Smooth muscle cell of the brain vasculature (primary cell): Measurements from ENCODE around the gene ZDHHC21.

ENCODE experiments used
- DNase-seq: peaks from one replicate; pipeline ENCODE4 v3.0.0-alpha.2; 2012; ENCODE audit warnings: low read depth, low spot score

Gene ZDHHC21

DNA sequence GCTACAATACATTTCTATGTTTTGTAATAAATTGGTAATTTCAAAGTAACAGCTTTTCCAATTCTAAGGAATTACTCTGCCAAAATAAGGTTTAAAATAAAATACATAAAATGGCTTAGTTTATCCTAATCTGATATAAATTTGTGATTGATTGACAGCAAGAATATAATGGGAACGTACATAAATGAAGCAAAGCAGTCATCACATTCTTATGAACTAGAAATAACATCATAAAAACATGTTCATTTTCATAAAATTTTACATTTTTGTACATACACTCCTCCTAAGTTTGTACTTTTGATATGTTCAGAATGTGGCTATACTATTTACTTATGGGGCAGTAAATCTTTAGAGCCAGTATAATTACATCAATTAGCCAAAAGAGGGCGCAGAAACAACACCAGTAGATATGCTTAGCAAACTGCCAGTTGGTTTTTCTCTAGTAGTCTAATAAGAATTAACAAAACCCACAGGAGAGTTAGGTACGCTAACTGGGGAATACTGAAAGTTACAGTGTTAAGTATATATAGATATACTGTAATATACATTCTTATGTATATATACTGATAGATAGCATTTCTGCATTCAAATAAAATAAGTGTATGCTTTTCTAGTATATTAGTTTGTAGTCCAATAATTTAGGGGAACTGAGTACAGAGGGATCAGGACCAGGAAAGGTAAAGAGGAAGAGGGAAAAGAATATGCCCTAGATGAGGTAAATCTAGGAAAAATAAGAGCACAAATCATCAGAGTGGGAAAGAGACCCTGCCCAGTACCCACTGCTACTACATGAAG is 76.8 kb downstream of the ZDHHC21 start:
- peak; percentile 24 for DNase-seq

DNA sequence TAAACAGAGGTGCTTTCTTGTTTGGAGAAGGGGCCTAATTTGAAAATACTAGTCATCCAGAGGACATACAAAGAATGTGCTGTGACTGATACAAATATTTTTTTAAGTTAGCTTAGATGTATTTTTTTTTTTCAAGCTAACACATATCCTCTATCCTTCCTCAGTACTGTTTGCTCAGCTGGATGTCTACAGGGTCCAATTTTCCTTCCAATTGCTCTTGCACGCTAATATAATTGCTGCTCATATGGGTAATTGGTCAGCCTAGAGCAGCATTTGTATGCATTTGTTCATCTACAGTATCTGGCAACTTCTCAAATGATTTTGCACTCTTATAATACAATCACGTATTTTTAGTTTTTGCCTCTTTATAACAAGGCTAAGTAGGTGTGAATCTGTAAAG is 84.7 kb downstream of the ZDHHC21 start:
- peak; percentile 9 for DNase-seq

DNA sequence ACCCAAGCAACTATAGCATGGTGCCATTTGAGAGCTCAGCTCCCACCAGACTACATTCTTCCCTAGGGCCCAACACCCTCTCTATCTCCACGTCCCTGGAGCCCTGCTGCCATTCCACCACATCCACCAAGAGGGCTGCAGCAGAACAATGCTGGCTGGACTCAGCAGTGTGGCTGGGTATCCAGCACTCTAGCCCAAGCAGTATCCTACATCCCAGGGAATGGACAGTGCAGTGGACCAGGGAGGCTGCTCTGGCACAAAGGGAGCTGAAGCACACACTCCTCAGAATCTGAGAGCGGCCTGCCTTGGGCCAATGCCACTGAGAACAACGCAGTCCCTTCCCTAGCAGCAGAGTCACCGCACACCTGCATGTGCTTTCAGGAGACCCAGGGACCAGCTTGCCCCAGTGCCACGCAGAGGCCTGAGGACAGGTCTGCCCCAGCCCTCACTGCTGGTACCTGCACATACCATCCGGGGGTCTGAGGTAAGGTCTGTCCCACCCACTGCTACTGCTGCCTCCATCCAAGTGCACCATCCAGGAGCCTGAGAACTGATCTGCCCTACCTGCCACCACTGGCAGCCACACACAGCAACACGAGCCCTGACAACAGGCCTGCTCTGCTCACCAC is 95.9 kb downstream of the ZDHHC21 start:
- no peak for DNase-seq

DNA sequence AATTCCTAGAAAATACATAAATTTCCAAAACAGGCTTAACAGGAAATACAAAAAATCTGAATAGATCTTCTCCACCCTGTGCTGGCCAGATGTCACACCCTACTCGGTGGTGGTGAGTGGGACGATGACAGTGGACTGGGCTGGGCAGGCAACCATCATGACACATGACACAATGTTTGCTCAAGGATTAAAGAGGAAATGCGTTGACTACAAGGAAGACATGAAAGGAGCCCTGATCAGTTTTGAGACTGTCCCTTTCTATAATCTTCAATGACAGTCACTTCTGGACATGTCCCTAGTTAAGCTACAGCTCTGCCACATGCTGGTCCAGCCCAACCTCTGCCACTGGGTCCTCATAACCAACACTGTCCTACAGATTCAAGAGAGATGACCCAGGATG is 99.8 kb downstream of the ZDHHC21 start:
- no peak for DNase-seq

DNA sequence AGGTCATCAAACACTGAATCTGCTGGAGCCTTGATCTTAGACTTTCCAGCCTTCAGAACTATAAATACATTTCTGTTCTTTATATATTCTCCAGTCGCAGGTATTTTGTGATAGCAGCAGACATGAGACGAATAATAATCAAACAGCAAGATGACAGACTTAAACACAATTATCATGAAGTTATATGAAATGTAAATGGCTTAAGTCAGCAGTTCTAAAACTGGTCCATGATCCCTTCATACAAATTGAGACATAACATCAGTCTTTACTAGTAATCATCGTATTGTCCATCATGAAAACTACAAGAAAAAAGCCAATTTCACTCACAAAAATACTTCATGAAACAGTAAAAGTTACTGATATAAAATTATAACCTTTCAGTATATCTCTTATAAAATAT is 101.8 kb downstream of the ZDHHC21 start:
- no peak for DNase-seq

DNA sequence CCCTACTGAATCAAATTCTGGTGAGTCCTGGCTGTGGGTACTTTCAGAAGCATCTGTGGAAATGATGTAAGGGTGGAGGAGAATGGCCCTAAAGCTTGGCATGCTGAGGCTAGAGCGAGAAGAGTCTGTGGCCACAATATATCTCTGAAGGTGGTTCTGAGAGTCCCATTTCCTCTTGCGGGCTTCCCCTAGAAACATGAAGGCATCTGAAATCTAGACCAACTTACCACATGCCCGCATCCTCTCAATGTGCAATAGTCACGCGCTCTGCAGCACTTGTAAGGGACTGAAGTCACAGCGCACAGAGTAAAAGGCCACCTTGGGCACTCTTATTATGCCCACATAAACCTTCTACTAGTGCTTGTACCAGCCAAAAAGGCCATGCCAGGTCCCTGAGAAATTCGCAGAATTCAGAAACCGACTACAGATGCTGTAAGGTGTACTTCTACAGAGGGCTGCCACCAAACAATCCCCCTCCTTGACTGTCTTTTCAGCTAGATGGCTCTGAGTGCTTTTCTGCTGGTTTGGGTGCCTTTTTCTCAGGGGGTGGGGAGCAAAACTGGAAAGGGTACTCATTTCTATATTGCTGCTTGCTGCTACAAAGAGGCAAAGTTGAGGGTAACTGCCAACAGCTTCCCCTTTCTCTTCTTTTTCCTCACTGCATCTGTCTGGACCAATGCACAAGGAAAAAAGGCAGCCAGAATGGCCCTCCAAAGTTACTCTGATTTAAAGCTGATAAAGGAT is 107.3 kb downstream of the ZDHHC21 start:
- DNase-seq: no peak

DNA sequence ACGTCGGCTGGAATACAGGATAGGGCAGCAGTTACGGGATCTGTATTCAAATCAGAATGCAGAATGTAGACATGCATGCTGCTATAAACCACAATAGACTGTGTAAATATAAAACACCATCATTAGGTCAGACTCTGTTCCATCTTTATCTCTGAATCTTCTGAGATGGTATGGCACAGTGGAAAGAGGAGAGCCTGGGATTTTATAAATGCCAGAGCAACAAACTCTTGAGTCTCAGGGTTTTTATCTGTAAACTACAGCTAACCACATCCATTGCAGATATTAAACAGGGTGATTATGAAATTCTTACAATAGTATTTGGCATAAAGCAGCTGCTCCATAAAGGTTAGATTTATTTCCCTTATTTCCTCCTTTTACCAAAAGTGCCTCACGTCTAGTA is 108.7 kb downstream of the ZDHHC21 start:
- no peak for DNase-seq

DNA sequence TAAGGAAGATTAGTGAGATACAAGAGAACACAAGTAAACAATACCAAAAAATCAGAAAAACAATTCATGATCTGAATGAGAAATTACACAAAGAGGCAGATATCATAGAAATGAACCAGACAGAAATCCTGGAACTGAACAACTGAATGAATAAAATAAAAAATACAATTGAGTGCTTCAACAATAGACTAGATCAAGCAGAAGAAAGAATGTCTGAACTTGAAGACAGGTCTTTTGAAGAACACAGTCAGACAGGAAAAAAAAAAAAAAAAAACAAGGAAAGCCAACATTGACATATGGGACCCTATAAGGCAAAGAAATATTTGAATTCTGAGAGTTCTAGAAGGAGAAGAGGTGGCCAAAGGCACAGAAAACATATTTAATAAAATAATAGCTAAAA is 115.2 kb downstream of the ZDHHC21 start:
- DNase-seq: no peak

DNA sequence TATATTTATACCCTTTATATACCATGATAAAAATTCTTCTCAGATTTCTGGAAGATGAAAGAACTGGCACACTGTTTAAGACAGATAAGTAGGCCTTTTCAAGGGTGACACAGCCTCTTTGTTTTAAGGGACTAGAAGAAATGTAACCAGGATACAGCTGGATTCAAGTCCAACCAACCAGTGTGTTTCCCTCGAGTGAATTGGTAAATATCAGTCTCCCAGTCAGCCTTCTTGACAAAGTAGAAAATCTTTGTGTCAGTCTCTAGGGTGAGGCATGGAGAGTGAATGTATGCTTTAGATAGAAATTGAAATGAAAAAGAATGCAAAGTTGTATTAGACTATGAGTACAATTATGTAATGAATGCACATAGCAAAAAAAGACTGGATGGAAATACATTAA is 119.1 kb downstream of the ZDHHC21 start:
- DNase-seq: no peak

DNA sequence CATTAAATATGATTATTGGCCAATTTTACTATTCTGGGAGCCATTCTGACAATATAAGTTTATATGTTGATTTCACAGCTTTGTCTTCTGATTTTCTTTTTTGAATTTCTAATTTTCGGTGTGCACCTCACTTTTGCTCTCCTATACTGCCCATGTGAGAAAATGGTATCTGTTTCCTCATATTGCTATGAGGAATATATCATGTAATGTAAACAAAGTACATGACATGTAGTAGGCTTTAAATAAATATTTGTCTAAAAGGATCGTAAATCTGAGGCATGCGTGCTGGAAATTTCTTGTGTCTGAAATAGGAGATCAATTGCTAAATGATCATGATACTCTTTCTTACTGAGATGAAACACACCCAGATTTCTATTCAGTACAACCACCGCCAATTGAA is 119.9 kb downstream of the ZDHHC21 start:
- DNase-seq: no peak

DNA sequence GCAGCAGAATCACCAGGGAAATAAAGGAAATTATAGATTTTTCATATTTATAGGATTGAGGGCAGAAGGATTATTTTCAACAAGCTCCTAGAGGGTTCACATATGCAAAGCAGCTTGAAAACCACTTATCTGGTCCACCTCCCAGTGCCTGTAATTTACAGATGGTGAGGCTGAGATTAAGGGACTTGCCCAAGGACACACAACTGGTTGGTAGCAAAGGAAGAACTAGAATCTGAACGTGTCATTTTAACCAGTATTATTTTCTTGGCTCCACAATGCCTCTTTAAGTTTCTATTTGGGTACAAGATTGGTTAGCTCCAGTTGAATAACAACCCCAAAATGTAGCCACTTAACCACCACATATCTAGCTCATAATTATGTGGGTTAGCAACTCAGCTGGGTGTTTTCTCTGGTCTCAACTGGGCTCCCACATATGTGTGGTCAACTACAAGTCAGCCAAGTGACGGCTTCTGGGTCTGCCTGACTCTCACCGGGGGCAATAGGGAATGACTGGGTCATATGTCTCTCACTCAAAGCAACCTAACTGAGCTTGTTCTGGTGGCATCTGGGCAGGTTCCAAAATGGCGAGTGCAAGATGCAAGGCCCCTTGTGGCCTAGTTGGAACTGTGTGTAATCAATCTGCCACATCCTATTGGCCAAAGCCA is 127.7 kb downstream of the ZDHHC21 start:
- no peak for DNase-seq

DNA sequence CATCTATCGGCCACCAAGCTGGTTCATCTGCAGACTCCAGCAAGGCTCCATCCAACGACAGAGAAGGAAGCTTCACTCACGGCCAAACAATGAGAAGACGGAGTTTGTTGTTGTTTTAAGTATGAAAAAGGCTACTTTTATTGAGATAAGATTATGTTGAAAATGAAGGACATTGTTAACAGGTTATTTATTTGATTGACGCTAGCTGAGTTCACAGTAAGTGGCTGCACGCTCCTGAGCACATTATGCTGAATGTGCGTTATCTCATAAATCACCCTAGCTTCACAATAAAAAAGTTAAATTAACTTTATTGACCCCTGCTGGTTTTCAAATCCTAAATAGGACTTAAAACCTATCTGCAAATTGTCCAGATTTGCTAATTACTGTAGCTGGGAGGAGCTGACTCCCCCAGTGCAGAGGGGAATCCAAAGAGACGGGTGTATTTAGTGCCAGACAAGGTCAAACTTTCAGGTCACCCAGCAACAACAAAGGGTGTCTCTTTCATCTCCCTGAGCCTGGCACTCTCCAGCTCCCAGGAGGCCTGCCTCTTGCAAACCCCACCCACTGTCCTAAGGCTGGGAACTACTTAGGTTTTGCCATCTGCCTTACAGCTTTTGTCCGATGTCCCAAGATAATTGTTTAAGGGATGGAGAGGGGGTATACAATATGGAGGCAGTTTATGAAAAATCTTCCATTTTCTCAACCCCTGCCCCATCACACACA is 129.2 kb downstream of the ZDHHC21 start:
- no peak for DNase-seq

DNA sequence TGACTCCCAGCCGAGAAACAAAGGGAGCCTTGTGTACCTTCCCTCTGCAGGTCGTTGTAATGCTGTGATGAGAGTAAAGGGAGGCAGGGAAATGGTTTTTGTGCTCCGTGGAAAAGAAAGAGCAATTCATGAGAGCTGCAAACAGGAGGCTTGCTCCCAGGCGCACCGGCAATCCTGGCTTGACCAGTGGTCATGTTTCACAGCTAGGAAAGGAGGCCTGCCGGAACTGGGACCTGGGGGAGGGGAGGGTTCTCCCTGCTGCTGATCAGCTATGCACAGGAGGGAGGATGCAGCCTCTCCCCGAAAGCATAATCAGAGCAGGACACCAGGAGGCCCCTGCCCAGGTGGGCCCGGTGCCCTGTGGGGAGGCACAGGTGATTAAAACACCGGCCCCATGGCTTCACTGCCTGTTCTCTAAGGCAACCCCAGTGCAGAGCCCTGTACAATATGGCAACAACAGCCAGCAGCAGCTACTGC is 131.3 kb downstream of the ZDHHC21 start:
- no peak for DNase-seq
